Epithelial cell of esophagus (primary cell): ENCODE results near the gene CPEB2.

Experiments used
- DNase-seq: peaks from one replicate; pipeline ENCODE4 v3.0.0; 2010; ENCODE audit warnings: low read depth
- H3K4me3 ChIP-seq: 2 replicates; pipeline ENCODE4 v1.5.1; 2011; ENCODE audit warnings: mild to moderate bottlenecking, low read length, control low read depth
- TF ChIP-seq, protein P1 (sequence below): IDR thresholded peaks from 2 replicates; pipeline ENCODE4 v1.5.1; 2011; ENCODE audit warnings: low read depth, mild to moderate bottlenecking, low read length, control low read depth, inconsistent platforms; ENCODE audit not compliant: insufficient read depth; ENCODE audit errors: missing control alignments

CPEB2 gene

DNA sequence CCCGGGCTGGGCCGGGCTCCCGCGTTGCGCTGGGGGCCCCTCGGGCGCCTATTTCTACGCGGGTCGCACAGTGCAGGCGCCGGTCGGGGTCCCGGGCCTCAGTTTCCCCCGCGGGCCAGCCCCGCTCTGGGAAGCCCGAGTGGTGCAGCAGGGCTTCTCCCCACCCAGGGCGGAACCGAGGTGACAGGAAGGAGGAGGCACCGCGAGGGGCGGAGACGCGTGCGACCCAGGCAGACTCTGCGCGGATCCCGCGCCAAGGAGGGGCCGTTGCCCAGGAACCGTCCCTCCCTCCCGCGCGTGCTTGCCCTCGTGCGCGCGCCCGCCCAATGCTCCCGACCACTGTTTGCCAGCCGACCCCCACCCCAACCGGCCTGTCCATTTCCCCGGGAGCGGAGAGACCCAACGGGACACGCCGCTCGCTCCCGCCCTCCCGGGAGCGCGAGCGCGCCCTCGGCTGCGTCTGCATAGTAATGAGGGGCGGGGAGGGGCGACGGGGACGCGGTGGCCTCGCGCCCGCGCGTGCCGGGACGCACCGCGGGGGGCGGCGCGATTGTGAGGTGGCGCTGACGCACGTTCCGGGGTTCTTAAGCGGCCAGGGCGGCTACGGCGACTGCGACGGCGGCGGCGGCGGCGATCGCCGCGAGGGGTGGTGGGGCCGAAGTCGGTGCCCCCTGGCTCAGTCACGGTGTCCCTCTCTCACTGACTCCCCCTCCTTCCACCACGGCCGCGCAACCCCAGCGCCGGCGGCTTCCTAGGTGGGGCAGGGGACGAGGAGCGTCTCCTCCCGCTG is at the start of gene CPEB2:
CPEB2 (plus strand) TSS at position 613 of the 790 bp plus-strand sequence. CDS start 193 bp downstream, outside the sequence.
- TF ChIP-seq, protein P1, sequence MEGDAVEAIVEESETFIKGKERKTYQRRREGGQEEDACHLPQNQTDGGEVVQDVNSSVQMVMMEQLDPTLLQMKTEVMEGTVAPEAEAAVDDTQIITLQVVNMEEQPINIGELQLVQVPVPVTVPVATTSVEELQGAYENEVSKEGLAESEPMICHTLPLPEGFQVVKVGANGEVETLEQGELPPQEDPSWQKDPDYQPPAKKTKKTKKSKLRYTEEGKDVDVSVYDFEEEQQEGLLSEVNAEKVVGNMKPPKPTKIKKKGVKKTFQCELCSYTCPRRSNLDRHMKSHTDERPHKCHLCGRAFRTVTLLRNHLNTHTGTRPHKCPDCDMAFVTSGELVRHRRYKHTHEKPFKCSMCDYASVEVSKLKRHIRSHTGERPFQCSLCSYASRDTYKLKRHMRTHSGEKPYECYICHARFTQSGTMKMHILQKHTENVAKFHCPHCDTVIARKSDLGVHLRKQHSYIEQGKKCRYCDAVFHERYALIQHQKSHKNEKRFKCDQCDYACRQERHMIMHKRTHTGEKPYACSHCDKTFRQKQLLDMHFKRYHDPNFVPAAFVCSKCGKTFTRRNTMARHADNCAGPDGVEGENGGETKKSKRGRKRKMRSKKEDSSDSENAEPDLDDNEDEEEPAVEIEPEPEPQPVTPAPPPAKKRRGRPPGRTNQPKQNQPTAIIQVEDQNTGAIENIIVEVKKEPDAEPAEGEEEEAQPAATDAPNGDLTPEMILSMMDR: no peak
- H3K4me3 ChIP-seq: peak within 1 kb of the TSS; percentile 70

DNA sequence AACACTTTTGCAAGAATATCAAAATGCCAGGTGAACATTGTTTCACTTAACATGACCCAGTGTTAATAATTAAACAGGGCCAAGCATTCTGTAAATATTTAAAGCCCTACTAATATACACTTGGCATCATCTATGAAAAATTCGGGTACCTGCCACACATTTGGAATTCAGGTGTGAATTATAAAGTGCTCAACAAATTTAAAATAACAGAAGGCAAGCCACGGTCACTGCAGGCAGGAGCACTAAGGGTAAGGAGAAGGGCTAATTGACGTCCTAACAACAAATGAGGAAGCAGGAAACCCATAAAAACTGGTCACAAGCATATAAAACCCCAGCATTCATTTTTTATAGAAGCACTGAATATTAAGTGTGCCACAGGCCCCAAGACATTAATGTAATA is 43.8 kb upstream of the CPEB2 start:
- TF ChIP-seq, protein P1: no peak
- no peak for DNase-seq
- H3K4me3 ChIP-seq: no peak overlapping the region

More for the DNA sequence above, at the start of gene CPEB2:
- peak; percentile 93 for DNase-seq

DNA sequence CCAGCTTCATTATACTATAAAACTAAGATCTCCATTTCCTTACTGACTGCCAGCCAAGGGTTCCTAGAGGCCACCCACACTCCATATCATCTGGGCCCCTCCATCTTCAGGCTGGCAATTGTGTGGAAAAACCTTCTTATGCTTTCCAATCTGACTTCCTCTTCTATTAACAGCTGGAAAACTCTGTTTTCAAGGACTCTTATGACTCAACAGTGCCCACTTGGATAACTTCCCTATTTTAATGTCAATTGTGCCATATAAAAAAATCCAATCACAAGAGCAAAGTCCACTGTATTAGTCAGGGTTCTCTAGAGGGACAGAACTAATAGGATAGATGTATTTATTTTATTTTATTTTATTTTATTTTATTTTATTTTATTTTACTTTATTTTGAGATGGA is 41.0 kb upstream of the CPEB2 start:
- H3K4me3 ChIP-seq: no peak overlapping the region
- DNase-seq: no peak
- TF ChIP-seq, protein P1: no peak

DNA sequence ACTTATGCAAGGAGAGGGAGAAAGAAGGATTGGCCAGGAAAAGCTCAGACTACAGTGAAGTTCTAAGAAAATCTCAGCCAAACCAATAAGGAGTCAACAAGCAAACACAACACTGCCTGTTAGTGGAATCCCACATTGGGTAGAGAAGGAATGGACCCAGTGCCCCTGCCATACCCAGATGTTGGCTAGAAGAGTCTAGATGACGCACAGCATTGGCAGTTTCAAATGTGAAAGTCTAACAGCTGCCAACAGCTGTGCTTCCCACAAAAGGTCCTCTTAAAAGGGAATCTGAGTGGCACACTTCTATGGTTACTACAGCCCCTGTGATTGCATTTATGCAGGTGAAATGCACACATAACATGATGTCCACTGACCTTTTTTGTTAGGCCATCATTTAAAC is 37.2 kb upstream of the CPEB2 start:
- no peak overlapping the region for H3K4me3 ChIP-seq
- no peak for DNase-seq
- TF ChIP-seq, protein P1: no peak

DNA sequence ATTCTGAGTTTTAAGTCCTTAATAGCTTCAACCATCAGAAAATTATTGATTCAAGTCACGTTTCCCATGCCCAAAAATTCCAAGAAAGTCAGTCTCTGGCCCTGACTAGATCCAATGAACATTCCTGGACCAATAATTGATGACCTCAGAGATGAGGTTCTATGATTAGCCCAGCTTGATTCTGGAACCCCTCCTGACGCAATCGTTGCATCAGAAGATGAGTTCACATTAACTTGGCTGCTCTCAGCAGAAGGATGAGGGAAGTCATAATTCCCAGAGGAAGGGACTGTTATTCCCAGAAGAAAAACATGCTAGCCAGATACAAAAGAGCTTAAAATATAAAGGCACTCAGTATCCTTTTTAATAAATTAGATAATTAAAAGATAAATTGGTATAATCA is 34.3 kb upstream of the CPEB2 start:
- TF ChIP-seq, protein P1: no peak
- no peak overlapping the region for H3K4me3 ChIP-seq
- no peak for DNase-seq

DNA sequence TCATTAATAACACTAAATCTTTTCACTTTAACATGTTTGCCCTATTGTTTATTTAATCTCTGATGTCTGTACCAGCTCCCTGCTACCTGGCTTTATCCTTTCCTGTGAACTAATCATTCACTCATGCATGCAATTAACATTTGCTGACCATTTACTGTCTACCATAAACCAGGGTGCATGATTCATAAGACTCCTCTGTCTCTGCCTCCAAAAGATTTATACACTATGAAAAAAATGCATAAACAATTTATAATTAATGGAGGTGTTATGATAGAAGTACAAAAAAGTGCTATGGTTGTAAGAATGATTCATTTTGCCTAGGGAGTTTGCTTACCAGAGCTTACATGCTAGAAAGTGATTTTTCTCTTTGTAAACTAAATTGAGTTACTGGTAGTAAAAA is 24.5 kb upstream of the CPEB2 start:
- no peak overlapping the region for H3K4me3 ChIP-seq

More for the DNA sequence above, 24.5 kb upstream of the CPEB2 start:
- DNase-seq: no peak
- TF ChIP-seq, protein P1: no peak
